Psoas muscle (tissue), 8 donors: Measurements from ENCODE around the gene QRICH2. TPM values are rescaled to one million over a fixed set of nuclear protein-coding genes. Genes with fewer than 3 reads are reported as not detected.
"Not testable (repeated sequence)": the region's sequence is repeated elsewhere in the genome, so short reads cannot be mapped to it uniquely, and the experiment has no call there.

Source experiments
- ATAC-seq, 4 donors: fragments of 200-7000 bp; cut with Tn5 transposase; one replicate each; pipeline ENCODE4 v1.9.1; 2020; ENCODE audit warnings: moderate library complexity in 3 of 4, mild to moderate bottlenecking in 2 of 4
- DNase-seq, 2 donors: peaks; one replicate each; pipeline ENCODE4 v3.0.0-alpha.2; 2020
- H3K27ac ChIP-seq: fragments of 200-600 bp; one replicate; pipeline ENCODE4 v1.8.0; 2022
- H3K27me3 ChIP-seq, 3 donors: fragments of 200-600 bp in 1 of 3; one replicate each; pipeline versions ENCODE4 v1.6.1 to v1.8.0; 2013 to 2022; ENCODE audit warnings: low read length in 2 of 3, mild to moderate bottlenecking in 2 of 3, moderate library complexity in 1 of 3; ENCODE audit not compliant: insufficient read depth in 3 of 3
- H3K36me3 ChIP-seq, 2 donors: fragments of 200-600 bp in 1 of 2; one replicate each; pipeline versions ENCODE4 v1.6.1 to v1.8.0; 2013 to 2022; ENCODE audit warnings: low read depth in 1 of 2, mild to moderate bottlenecking in 1 of 2, moderate library complexity in 1 of 2; ENCODE audit not compliant: insufficient read depth in 1 of 2
- H3K4me1 ChIP-seq: fragments of 200-600 bp; one replicate; pipeline ENCODE4 v1.8.0; 2022
- H3K4me3 ChIP-seq: fragments of 200-600 bp; one replicate; pipeline ENCODE4 v1.8.0; 2022; ENCODE audit warnings: mild to moderate bottlenecking
- H3K9me3 ChIP-seq: fragments of 200-600 bp; one replicate; pipeline ENCODE4 v1.8.0; 2022
- CTCF ChIP-seq: fragments of 200-600 bp; IDR thresholded peaks from one replicate; pipeline ENCODE4 v1.8.0; 2022; ENCODE audit warnings: antibody characterized with exemption
- WGBS, 3 donors: extraction: QIAGEN DNeasy Blood & Tissue Kit; methylation state at CpG; one replicate each; pipeline versions ENCODE4 v1.1.6 to v1.1.7; 2013; 5-methylcytosine and 5-hydroxymethylcytosine counted together
- intact Hi-C, 2 donors: fragments of 100-400 bp; cut with DNase I; formaldehyde crosslinking; loops; one replicate each; pipeline versions ENCODE4 v1.11.0 to v1.14.2; 2022
- polyA plus RNA-seq, 3 donors: library from polyadenylated mRNA; stranded (reverse); fragments of 200-250 nt; gene quantifications; one replicate each; pipeline ENCODE4 v1.2.3, GENCODE V29; 2013
- total RNA-seq, 4 donors: library from RNA; stranded (reverse); fragmentation: NEBNext Ultra II Directional in 2 of 4; extraction: Animal tissue kit (Norgen Biotek cat#: 25700) in 2 of 4; gene quantifications; one replicate each; pipeline versions ENCODE4 v1.2.1 to v1.2.4, GENCODE V29; 2021 to 2023
- donor health status: healthy with polysubstance abuse.
- donor health status: DM: no; HTN: no; CAD: no; lungs with moderate emphysema.
- donor health status: Bipolar disorder and iron deficiency.
- donor health status: healthy.
- donor health status: DM: yes; HTN: yes; CAD: no.
- donor health status: DM: no; HTN: no; CAD: no.
- donor health status: DM: no; HTN: no; CAD: no.
- donor health status: DM: yes; HTN: yes; CAD: no.

QRICH2 gene
- total and polyA plus RNA-seq, 7 donors = 0.69 to 1.5 (median 1.1) TPM

DNA sequence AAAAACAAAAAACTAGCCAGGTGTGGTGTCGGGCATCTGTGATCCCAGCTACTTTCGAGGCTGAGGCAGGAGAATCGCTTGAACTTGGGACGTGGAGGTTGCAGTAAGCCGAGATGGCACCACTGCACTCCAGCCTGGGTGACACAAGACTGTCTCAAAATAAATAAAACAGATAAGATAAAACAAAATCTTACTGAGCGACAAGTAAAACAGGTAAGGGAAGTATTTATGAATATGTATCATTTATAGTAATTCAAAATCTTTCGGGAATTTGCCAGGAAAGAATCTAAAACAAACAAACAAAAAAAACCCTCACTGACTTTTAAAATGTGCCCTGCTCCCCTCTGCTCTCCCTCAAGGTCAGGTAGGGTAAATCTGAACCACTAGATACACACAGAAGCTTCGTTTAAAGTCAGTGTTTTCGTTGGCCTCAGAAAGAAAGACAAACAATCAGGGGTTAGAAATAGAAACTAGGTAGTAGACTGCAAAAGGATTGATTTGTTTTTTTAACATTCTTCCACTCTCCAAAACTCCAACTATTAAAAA is 43.5 kb upstream of the QRICH2 start:
- H3K9me3 ChIP-seq = no peaks in the 10 kb centered on the region
- ATAC-seq (no peak), DNase-seq (no peak)
- TF ChIP-seq CTCF = no peak
- peaks cover 3 to 20% of the 10 kb centered on the region in 2 donors for H3K36me3 ChIP-seq
- peaks cover 11% of the 10 kb centered on the region for H3K4me1 ChIP-seq
- no peak overlapping the region for H3K27ac ChIP-seq
- WGBS, 3 donors = 85 to 87% (median 86%) methylated on average over 9 of the region's 9 CpGs
- H3K27me3 ChIP-seq = no peaks in the 10 kb centered on the region
- intact Hi-C loops = no loop called here
- H3K4me3 ChIP-seq = no peak overlapping the region

- H3K36me3 ChIP-seq = peaks cover 6 to 31% of the 10 kb centered on the region in 2 donors
- no peak overlapping the region for H3K27ac ChIP-seq
- peaks cover 11% of the 10 kb centered on the region for H3K4me1 ChIP-seq
- no peaks in the 10 kb centered on the region for H3K27me3 ChIP-seq
- no peak for TF ChIP-seq CTCF
- ATAC-seq (no peak), DNase-seq (no peak)
- 95 to 98% (median 96%) methylated on average over 5 of the region's 5 CpGs for WGBS, 3 donors
- intact Hi-C loops = no loop called here
- H3K4me3 ChIP-seq = no peak overlapping the region
- no peaks in the 10 kb centered on the region for H3K9me3 ChIP-seq
Measured at GRCh38 chr17:76350463-76350862, 42.4 kb upstream of the QRICH2 start.

DNA sequence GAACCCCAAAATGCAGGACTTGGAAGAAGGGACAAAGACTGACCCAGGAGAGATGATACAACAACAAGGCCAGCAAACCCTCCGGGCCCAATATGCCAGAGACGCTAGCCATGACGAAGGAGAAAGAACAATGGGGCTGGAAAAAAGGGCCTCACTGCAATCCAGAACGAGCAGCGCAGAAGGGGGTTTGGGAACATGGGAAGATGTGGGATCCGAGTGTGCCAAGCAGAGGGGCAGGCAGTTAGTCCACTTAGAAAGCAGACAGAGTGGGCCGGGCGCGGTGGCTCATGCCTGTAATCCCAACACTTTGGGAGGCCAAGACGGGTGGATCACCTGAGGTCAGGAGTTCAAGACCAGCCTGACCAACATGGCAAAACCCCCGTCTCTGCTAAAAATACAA is 38.9 kb upstream of the QRICH2 start:
- H3K4me1 ChIP-seq, H3K4me3 ChIP-seq, H3K27ac ChIP-seq, intact Hi-C loops, ATAC-seq, H3K9me3 ChIP-seq, DNase-seq, H3K27me3 ChIP-seq: not testable (repeated sequence)
- 94 to 97% (median 95%) methylated on average over 11 of the region's 11 CpGs for WGBS, 3 donors
- H3K36me3 ChIP-seq = peaks cover 6 to 63% of the 10 kb centered on the region in 2 donors

GRCh38 chr17:76345377-76345974 is 37.4 kb upstream of the QRICH2 start:
- Histone ChIP-seq H3K9me3 (no peaks in the 10 kb centered on the region), H3K4me3 (no peak overlapping the region), H3K36me3 (peaks cover 6 to 66% of the 10 kb centered on the region in 2 donors), H3K27me3 (no peaks in the 10 kb centered on the region), H3K4me1 (no peaks in the 10 kb centered on the region), H3K27ac (no peak overlapping the region)
- intact Hi-C loops = no loop called here
- ATAC-seq = no peak
- no peak for DNase-seq
- no peak for TF ChIP-seq CTCF
- 94 to 97% (median 96%) methylated on average over 14 of the region's 14 CpGs for WGBS, 3 donors

GRCh38 chr17:76343106-76343505 is 35.0 kb upstream of the QRICH2 start:
- peaks cover 6 to 61% of the 10 kb centered on the region in 2 donors for H3K36me3 ChIP-seq

More at GRCh38 chr17:76343106-76343505, 35.0 kb upstream of the QRICH2 start:
- DNase-seq (no peak), ATAC-seq (no peak)
- Histone ChIP-seq H3K27ac (no peak overlapping the region), H3K4me1 (no peaks in the 10 kb centered on the region), H3K4me3 (no peak overlapping the region), H3K27me3 (no peaks in the 10 kb centered on the region), H3K9me3 (no peaks in the 10 kb centered on the region)
- intact Hi-C loops = no loop called here
- TF ChIP-seq CTCF = no peak
- WGBS, 3 donors = 92 to 93% (median 93%) methylated on average over 7 of the region's 7 CpGs
